Glutamatergic neuron (in vitro differentiated cells): ENCODE data around the gene PTPRG. TPM values are rescaled to one million over a fixed set of nuclear protein-coding genes. Genes with fewer than 3 reads are reported as not detected.

Source experiments
- DNase-seq: peaks from one replicate; pipeline ENCODE4 v3.0.0; 2022
- H3K27ac Mint-ChIP-seq: one replicate; pipeline ENCODE4 v1.8.0; 2020; ENCODE audit warnings: mild to moderate bottlenecking, mixed read lengths, inconsistent platforms; ENCODE audit not compliant: unreplicated experiment
- H3K27me3 Mint-ChIP-seq: one replicate; pipeline ENCODE4 v1.8.0; 2020; ENCODE audit warnings: mild to moderate bottlenecking, moderate library complexity, mixed read lengths, inconsistent platforms; ENCODE audit not compliant: unreplicated experiment
- H3K36me3 Mint-ChIP-seq: one replicate; pipeline ENCODE4 v1.8.0; 2020; ENCODE audit warnings: mild to moderate bottlenecking, mixed read lengths, inconsistent platforms; ENCODE audit not compliant: unreplicated experiment
- H3K4me1 Mint-ChIP-seq: one replicate; pipeline ENCODE4 v1.8.0; 2020; ENCODE audit warnings: mild to moderate bottlenecking, low read depth, mixed read lengths, inconsistent platforms; ENCODE audit not compliant: unreplicated experiment
- H3K4me3 Mint-ChIP-seq: one replicate; pipeline ENCODE4 v1.8.0; 2020; ENCODE audit warnings: mild to moderate bottlenecking, mixed read lengths, inconsistent platforms; ENCODE audit not compliant: unreplicated experiment
- H3K9me3 Mint-ChIP-seq: one replicate; pipeline ENCODE4 v1.8.0; 2020; ENCODE audit warnings: mild to moderate bottlenecking, moderate library complexity, mixed read lengths, inconsistent platforms; ENCODE audit not compliant: unreplicated experiment
- total RNA-seq: library from RNA; stranded (reverse); fragmentation: NEBNext Ultra II Directional; extraction: Animal tissue kit (Norgen Biotek cat#: 25700); gene quantifications from one replicate; pipeline ENCODE4 v1.2.1, GENCODE V29; 2021; ENCODE audit not compliant: unreplicated experiment
- TF ChIP-seq, protein P1 (sequence below): fragments of 200-600 bp; sonication (generic); IDR thresholded peaks from one replicate; pipeline ENCODE4 v1.5.0; 2021; ENCODE audit not compliant: partially characterized antibody, unreplicated experiment

Gene PTPRG
- total RNA-seq, 1 donor from 2014 or later = 52.1 TPM

DNA sequence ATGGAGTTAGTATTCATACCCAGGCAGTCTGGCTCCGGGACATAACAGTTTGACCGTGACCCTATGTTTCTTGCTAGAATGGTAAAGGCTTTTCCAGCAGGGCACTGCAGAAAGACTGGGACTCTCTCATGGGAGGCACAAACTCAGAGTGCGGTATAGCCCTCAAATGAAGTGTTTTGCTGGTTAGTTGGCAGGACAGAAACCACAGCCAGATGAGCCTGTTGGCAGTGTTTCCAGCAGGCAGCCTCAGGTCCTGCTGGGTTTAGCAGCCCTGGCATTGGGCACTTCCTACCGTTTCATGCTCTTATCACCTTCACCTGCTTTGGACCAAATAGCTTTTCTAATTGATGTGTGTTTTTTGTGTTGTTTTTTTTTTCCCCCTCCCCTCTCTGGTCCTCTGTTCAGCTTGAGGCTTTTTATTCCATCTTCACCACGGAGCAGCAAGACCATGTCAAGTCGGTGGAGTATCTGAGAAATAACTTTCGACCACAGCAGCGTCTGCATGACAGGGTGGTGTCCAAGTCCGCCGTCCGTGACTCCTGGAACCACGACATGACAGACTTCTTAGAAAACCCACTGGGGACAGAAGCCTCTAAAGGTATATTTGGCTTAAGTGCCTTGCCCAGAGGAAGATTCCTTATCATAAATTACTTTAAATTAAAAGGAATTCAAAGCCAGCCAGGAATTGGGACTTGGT is 606.3 kb downstream of the PTPRG start:
- TF ChIP-seq, protein P1, sequence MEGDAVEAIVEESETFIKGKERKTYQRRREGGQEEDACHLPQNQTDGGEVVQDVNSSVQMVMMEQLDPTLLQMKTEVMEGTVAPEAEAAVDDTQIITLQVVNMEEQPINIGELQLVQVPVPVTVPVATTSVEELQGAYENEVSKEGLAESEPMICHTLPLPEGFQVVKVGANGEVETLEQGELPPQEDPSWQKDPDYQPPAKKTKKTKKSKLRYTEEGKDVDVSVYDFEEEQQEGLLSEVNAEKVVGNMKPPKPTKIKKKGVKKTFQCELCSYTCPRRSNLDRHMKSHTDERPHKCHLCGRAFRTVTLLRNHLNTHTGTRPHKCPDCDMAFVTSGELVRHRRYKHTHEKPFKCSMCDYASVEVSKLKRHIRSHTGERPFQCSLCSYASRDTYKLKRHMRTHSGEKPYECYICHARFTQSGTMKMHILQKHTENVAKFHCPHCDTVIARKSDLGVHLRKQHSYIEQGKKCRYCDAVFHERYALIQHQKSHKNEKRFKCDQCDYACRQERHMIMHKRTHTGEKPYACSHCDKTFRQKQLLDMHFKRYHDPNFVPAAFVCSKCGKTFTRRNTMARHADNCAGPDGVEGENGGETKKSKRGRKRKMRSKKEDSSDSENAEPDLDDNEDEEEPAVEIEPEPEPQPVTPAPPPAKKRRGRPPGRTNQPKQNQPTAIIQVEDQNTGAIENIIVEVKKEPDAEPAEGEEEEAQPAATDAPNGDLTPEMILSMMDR = no peak
- Mint-ChIP-seq H3K36me3 (peaks cover 12% of the 10 kb centered on the region), H3K27ac (no peak overlapping the region), H3K4me1 (no peaks in the 10 kb centered on the region), H3K4me3 (no peak overlapping the region), H3K27me3 (peaks cover 2% of the 10 kb centered on the region), H3K9me3 (no peaks in the 10 kb centered on the region)
- no peak for DNase-seq

DNA sequence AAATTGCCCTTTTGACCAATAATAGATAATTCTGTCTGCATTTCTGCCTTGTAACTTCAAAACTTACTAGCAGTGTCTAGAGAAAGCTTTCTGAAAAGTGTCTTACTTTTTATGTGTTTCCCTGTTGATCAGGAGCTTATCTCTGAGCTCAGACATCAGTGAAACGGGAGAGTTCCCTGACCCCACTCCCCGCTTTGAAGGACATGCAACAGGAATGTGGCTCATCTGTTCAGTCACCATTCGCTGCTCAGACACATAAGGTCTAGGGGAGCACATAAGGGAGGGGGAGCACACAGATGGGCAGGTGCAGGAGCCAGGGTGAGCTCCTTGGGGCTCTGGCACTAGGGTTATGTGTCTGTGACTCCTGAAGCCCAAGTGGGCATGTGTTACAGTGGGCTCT is 607.0 kb downstream of the PTPRG start:
- H3K27ac Mint-ChIP-seq = no peak overlapping the region
- no peaks in the 10 kb centered on the region for H3K9me3 Mint-ChIP-seq
- H3K4me1 Mint-ChIP-seq = no peaks in the 10 kb centered on the region
- H3K27me3 Mint-ChIP-seq = peaks cover 2% of the 10 kb centered on the region
- DNase-seq = no peak
- TF ChIP-seq, protein P1 = no peak
- peaks cover 12% of the 10 kb centered on the region for H3K36me3 Mint-ChIP-seq
- H3K4me3 Mint-ChIP-seq = no peak overlapping the region

DNA sequence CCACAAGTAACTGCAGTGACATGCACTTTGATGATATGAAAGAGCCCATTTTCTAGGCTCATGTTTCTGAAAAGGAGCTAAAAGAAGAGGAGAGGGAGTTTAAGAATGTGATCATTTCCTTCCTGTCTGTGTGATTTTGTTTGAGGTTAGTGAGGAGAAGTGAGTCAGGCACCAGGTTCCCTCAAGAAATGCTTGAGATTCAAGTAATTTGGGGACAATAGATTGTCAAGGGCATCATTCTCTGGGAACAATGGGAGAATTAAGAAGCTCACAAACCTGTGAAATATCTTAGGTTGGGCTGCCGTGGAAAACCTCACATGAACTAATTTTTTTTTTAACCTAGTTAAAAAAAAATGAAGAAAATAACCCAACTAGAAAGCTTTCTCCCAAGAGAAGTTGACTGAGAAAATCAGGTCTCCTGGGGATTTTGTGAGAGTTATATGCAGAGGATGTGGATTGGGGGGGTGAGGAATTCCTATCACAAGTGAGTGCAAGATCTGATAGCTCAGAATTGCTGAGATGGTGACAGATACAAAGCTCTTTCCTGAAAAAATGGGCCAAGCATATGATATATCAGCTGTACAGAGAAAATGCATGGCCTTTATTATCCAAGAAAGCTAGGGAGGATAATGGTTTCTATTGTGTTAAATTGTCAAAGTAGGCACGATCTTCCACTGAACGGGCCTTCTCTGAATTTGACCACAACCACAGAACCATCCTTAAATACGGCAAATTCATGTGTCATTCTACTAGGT is 608.7 kb downstream of the PTPRG start:
- Mint-ChIP-seq H3K27ac (no peak overlapping the region), H3K9me3 (no peaks in the 10 kb centered on the region), H3K27me3 (peaks cover 2% of the 10 kb centered on the region), H3K4me3 (no peak overlapping the region), H3K36me3 (peaks cover 12% of the 10 kb centered on the region), H3K4me1 (no peaks in the 10 kb centered on the region)
- no peak for DNase-seq
- TF ChIP-seq, protein P1 = no peak

DNA sequence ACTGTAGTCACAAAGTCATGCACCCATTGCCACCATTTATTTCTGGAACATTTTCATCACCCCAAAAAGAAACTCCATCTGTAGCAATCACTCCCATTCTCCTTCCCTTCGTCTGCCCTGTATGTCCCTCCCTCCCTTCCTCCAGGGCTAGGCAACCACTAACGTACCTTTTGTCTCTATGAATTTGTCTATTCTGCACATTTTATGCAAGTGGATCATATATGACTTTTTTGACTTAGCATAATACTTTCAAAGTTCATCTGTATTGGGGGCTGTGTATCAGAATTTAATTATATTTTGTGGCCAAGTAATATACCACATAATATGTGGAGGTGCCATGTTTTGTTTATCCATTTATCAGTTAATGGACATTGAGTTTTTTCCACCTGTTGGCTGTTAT is 610.4 kb downstream of the PTPRG start:
- DNase-seq = no peak
- Mint-ChIP-seq H3K9me3 (no peaks in the 10 kb centered on the region), H3K27ac (no peak overlapping the region), H3K36me3 (peaks cover 20% of the 10 kb centered on the region), H3K4me3 (no peak overlapping the region), H3K4me1 (no peaks in the 10 kb centered on the region), H3K27me3 (peaks cover 6% of the 10 kb centered on the region)
- TF ChIP-seq, protein P1 = no peak

DNA sequence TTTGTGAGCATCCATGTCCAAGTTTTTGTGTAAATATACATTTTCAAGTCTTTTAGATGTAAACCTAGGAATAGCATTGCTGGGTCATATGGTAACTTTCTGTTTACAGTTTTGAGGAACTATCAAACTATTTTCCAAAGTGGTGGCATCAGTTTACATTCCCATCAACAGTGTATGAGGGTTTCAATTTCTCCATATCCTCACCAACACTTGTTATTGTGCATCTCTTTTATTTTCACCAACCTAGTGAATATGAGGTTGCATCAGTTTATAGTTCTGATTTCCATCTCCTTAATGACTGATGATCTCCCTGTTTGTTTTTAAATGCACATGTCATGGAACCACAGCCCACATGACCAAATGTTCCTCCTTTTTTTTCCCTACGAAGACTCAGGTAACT is 610.8 kb downstream of the PTPRG start:
- TF ChIP-seq, protein P1 = no peak
- Mint-ChIP-seq H3K4me3 (no peak overlapping the region), H3K4me1 (no peaks in the 10 kb centered on the region), H3K27ac (no peak overlapping the region), H3K9me3 (no peaks in the 10 kb centered on the region), H3K27me3 (peaks cover 6% of the 10 kb centered on the region), H3K36me3 (peaks cover 20% of the 10 kb centered on the region)
- no peak for DNase-seq
